ENCODE measurements around the gene NRG2.

- no peak for TF ChIP-seq POLR2A (IDR thresholded peaks at IDR 0.05)
- TF ChIP-seq, protein P1, sequence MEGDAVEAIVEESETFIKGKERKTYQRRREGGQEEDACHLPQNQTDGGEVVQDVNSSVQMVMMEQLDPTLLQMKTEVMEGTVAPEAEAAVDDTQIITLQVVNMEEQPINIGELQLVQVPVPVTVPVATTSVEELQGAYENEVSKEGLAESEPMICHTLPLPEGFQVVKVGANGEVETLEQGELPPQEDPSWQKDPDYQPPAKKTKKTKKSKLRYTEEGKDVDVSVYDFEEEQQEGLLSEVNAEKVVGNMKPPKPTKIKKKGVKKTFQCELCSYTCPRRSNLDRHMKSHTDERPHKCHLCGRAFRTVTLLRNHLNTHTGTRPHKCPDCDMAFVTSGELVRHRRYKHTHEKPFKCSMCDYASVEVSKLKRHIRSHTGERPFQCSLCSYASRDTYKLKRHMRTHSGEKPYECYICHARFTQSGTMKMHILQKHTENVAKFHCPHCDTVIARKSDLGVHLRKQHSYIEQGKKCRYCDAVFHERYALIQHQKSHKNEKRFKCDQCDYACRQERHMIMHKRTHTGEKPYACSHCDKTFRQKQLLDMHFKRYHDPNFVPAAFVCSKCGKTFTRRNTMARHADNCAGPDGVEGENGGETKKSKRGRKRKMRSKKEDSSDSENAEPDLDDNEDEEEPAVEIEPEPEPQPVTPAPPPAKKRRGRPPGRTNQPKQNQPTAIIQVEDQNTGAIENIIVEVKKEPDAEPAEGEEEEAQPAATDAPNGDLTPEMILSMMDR (IDR thresholded peaks at IDR 0.05) = no peak
These were observed 100.9 kb downstream of the NRG2 start for GRCh38 chr5:139942243-139942642.

Data from body of pancreas (tissue), 4 donors.